ENCODE data around the gene PHLDA1.

Gene PHLDA1

GRCh38 chr12:76031414-76032042 is at the start of gene PHLDA1:
PHLDA1 (minus strand) TSS chr12:76031776.
- DNase-seq = peak; percentile 54

GRCh38 chr12:76080729-76081415 is 49.3 kb upstream of the PHLDA1 start:
- no peak for DNase-seq

- DNase-seq = peak; percentile 78
These were observed 48.6 kb upstream of the PHLDA1 start for GRCh38 chr12:76080017-76080728.

GRCh38 chr12:76078748-76079147 is 47.2 kb upstream of the PHLDA1 start:
- DNase-seq = no peak

GRCh38 chr12:76075448-76075847 is 43.9 kb upstream of the PHLDA1 start:
- no peak for DNase-seq

GRCh38 chr12:76074701-76075336 is 43.2 kb upstream of the PHLDA1 start:
- DNase-seq = no peak

- no peak for DNase-seq
These were observed 42.0 kb upstream of the PHLDA1 start for GRCh38 chr12:76073561-76073960.

GRCh38 chr12:76072568-76072967 is 41.0 kb upstream of the PHLDA1 start:
- no peak for DNase-seq

- DNase-seq = no peak
These were observed 37.8 kb upstream of the PHLDA1 start for GRCh38 chr12:76069339-76069738.

- no peak for DNase-seq
These were observed 34.3 kb upstream of the PHLDA1 start for GRCh38 chr12:76065917-76066316.

- no peak for DNase-seq
These were observed 33.3 kb upstream of the PHLDA1 start for GRCh38 chr12:76064904-76065303.

GRCh38 chr12:76060111-76060510 is 28.5 kb upstream of the PHLDA1 start:
- DNase-seq = no peak

GRCh38 chr12:76057326-76057725 is 25.8 kb upstream of the PHLDA1 start:
- DNase-seq = no peak

- no peak for DNase-seq
These were observed 23.8 kb upstream of the PHLDA1 start for GRCh38 chr12:76055393-76055792.

GRCh38 chr12:76049575-76050251 is 18.1 kb upstream of the PHLDA1 start:
- no peak for DNase-seq

GRCh38 chr12:76047742-76048141 is 16.2 kb upstream of the PHLDA1 start:
- no peak for DNase-seq

- DNase-seq = no peak
These were observed 15.5 kb upstream of the PHLDA1 start for GRCh38 chr12:76047060-76047459.

GRCh38 chr12:76043377-76043776 is 11.8 kb upstream of the PHLDA1 start:
- no peak for DNase-seq

GRCh38 chr12:76042147-76042546 is 10.6 kb upstream of the PHLDA1 start:
- DNase-seq = no peak

GRCh38 chr12:76041406-76041805 is 9.8 kb upstream of the PHLDA1 start:
- DNase-seq = peak; percentile 34

- no peak for DNase-seq
These were observed 8.9 kb upstream of the PHLDA1 start for GRCh38 chr12:76040461-76040860.

- no peak for DNase-seq
These were observed 6.6 kb upstream of the PHLDA1 start for GRCh38 chr12:76038176-76038575.
